GM18861 (cell line): ENCODE data around the gene TBC1D21.

Source experiments
- ATAC-seq: cut with Tn5 transposase; IDR thresholded peaks from one replicate; pipeline ENCODE4 v1.9.1; 2021; ENCODE audit not compliant: unreplicated experiment

The TBC1D21 gene

DNA sequence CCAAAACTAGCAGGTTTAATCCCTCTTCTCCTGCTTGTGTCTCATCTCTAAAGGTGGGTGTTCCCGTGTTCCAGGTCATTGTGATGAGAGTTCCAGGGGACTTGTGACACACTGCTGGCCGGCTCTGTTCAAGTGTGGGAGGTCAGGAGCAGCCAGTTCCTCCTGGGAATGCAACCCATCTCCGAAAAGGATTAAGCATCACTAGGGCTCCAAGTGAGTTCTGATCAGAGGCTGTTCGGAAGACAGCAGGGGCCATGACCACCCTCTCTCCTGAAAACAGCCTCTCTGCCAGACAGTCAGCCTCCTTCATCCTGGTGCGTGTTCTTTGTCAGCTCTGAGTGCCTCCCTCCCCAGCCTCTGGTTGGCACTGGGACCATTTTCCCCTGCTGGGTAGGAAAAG is at the start of gene TBC1D21:
Gene TBC1D21 (plus strand): TSS at position 109 of the 400 bp plus-strand sequence. CDS start 146 bp downstream, at position 255.
- ATAC-seq: no peak

DNA sequence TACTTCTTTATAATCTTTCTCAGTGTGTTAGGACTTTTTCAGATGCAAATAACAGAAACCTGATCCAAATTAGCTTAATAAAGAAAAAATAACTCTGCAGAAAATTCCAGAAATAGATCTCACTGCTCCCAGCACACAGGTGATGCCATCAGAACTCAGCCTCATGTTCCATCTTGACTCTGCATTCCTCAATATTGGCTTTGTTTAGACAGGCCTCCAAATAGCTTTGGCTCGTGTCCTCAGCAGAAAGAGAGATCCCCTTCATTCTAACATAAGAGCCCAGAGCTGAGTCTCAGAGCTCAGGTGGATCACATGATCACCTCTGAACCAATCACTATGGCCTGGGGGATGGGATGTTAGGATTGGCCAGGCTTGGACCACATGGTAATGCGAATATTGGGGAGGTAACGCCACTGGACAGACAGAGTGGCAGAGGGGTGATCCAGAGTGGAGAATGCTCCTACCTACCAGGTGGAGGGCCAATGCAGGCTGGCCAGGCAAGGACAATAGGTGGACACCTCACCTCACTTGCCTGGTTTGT is 46.6 kb upstream of the TBC1D21 start:
- ATAC-seq: no peak

DNA sequence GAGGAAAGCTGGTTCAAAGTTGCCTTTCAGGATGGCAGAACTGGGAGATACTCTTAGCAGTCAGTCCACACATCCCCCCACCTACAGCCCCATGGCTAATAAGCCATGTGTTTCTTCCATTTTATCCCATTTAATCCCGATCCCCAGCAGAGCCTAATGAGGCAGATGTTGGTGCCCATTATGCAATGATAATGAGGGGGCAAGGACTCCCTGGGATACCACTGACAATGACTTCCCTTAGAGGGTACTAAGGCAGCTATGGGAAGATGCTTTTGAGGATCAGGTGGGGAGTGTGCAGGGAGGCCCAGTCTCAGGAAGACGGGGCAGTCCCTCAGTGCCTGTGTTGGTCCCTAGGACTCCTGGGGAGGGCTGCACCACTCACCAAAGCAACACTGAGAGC is 43.8 kb upstream of the TBC1D21 start:
- no peak for ATAC-seq

DNA sequence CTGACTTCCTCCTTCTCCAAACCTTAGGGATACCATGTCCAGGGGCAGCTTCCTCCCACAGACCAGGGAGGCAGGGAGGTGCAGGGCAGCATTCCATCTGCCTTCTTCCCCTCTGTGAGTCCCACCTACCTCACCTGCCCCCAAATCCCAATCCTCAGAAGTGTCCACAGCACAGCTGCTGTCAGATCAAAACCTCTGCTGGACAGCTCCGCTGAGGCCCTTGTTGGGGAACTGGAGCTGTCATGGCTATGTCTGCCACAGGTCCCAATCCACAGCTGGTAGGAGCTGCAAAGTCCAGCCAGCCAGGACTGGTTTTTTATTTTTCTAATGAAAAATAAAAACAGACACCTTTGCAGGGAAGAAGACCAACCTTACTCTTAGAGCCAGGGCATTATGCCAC is 40.7 kb upstream of the TBC1D21 start:
- ATAC-seq: no peak

DNA sequence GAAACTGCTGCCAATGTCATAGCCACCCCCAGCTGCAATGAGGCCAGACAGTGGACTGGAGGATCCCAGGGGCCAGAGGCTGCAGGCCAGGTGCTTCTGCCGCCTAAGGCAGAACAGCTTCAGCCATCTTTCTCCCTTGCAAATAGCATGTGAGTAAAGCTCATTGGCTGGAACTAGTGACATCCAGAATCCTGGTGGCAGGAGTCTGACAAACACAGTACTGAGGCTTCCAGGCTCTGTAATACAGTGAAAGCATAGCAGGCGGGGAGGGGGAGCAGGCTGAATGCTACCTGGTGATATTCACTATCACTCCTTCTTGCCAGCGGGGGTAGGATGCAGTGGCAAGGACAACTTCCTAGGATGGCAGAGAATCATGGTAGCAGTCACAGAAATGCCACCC is 36.5 kb upstream of the TBC1D21 start:
- no peak for ATAC-seq

DNA sequence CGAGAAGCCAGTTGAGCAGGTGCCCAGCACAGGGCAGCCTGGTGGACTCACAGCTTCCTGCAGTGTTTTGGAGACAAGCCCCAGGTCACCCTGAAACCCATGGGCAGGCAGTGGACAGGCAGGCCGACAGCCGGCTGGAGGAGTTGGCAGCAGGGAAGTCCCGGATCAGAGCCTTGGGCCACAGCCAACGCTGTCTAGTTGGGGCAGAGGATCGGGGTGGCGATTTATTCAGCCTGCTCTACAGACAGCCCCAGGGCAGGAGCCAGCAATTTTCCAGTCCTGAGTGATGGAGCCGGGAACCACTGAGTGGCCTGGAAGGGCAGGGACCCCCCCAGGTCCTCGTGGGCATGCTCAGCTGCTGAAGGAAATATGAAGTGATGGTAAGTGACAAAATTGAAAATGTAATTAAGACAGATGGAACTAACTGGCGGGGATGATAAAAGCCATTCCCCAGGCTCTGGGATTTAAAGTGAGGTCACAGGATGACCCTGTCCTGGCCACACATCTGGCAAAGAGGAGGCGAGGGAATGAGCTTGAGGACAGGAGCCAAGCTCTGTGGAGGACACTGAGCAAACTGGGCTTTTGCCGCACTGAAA is 34.4 kb upstream of the TBC1D21 start:
- no peak for ATAC-seq

DNA sequence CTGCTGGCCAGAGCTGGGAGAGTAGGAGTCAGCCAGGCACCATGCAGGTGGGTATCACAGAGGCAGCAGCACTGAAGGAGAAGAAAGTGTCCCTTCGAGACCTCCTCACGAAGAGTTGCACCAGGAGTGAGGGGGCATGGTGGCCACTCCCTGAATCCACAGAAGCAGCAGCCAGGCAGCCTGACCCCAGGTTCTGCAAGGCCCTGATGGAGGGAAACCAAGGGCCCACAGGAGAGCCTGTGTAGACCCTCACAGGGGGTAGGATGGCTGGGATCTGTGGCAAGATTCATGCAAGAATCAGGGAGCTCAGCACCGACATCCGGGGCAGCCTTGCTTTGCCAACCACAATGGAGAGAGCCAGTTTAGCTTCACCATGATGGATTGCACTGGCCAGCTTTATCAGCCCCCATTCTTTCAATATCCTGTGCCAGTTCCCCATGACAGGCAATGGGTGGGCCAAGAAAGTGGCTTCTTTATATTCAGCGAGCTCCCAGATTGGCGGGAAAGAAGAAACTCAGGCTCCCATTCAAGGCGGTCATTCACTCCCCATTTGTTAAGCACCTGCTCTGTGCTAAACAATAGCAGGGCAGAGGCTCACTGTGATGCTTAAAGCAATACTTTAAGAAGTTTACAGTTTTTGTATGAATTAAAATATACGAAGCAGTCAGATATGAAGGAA is 33.5 kb upstream of the TBC1D21 start:
- no peak for ATAC-seq

- ATAC-seq: no peak
These were observed 32.6 kb upstream of the TBC1D21 start for GRCh38 chr15:73840771-73841170.

DNA sequence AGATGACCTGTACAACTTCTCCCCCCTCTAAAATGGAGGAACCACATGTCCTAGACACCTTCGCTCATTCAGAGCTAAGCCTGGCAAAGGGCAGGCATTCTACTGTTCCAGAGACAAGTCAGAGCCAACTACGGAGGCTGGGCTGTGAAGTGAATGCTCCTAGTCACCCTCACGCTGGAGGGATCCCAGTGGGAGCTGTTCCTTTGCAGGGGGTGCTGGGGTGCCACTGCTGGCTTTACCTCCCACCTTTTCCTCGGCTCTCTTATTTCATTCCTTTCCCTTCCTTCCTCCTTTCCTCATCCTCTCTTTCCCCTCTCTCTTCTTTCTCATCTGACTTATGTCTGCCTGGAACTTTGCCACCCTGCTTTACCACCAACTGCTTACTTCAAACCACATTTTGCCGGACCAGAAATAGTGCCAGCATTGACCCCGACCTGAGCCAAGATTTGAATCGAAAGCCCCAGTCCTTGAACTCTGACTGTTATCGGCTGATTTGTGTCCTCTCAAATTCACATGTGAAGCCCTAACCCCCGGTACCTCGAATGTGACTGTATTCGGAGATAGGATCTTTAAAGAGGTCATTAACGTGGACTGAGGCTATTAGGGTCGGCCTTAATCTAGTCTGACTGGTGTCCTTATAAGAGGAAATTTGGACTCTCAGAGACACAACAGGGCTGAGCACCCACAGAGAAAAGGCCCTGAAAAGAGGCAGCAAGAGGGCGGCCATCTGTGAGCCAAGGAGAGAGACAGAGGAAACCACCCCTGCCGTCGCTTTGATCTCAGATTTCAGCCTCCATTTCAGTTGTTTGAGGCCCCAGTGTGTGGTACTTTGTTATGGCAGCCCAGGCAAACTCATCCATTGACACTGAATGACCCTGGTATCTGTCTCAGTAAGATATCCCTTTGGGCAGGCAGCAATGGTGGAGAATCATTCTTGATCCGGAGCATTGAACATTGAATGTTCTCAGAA is 31.3 kb upstream of the TBC1D21 start:
- no peak for ATAC-seq

DNA sequence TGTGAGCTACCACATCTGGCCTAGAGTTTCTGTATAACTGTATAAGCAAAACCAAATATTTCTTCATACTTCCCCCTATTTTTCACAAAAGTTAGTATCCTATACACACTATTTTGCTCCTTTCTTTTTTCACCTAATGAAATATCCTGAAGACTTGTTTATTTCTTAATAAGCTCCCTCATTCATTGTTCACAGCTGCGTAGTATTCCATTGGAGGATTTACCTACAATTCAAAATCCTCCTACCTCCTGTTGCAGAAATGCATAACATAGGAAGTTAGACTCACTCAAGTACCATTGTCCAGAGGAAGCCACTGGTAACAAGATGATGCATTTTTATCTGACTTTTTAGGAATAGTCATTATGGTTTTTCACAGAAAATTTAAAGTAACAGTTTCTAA is 29.6 kb upstream of the TBC1D21 start:
- no peak for ATAC-seq

- ATAC-seq: no peak
These were observed 29.0 kb upstream of the TBC1D21 start for GRCh38 chr15:73844356-73844755.

DNA sequence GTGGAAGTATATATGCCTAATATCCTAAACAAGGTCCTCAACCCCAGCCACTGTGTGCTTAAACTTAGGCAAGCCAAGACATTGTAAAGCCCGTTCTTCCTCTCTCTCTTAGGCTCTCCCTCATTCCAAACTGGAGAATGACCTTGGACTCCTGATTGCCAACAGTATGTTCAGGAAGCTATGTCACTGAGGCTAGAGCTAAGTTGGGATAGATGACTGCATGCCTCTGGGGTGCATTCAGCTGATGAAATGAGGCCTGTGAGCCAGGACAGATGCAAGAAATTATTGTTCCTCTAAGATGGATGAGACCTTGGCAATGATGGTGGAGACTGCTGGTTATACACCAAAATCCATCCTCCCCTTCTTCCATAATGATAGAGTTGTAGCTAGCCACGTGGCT is 27.9 kb upstream of the TBC1D21 start:
- ATAC-seq: no peak

DNA sequence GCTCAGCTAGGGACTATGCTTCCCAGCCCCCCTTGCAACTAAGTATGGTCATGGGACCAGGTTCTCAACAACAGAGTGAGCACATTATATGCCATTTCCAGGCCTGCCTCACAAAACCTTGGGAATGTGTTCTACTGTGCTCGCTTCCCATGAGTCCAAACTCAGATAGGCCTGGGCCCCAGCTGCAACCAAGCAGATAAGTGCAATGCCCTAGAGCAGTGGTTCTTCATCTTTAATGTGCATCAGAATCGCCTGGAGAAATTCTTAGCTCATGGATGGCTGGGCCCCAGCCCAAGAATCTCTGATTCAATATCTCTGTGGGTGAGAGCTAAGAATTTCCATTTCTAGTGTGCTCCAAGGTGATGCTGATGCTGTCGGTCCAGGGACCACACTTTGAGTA is 27.5 kb upstream of the TBC1D21 start:
- ATAC-seq: no peak

DNA sequence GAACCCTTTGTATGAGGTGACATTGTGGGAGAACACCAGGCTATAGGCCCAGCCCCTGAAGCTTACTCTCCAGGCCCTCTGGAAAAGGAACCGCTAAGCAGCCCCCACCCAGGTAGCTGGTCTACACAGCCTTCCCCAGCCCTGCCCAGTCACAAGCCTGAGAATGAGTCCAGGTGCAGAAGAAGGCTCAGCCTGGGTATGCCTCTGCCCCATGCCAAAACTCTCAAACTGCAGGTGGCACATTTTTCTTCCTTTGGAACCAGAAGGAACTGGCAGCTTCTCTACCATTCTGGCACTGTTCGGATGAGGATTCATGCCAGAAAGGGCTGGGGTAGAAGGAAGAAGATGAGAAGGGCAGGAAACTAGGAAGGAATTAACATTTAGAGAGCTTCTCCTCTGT is 23.7 kb upstream of the TBC1D21 start:
- ATAC-seq: no peak

- ATAC-seq: no peak
These were observed 23.1 kb upstream of the TBC1D21 start for GRCh38 chr15:73850228-73850627.

DNA sequence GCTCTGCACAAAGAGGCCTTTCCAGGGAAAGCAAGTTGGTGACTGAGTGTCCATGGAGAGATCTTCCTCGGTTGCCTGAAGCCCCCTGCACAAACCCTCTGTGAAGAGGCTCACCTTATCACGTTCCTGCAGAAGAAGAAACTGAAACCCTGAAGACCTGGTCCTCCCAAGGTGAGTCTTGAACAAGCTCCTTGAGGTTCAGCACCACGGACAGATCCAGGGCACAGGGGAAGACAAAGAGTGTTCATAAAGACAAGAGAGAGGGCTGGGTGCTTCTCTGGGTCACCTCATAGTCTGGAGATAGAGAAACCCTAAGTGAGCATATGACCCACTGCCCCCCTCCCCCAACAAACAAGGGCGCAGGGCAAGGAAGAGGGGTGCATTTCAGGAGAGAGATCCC is 21.7 kb upstream of the TBC1D21 start:
- ATAC-seq: no peak

- ATAC-seq: no peak
These were observed 20.9 kb upstream of the TBC1D21 start for GRCh38 chr15:73852507-73852906.

DNA sequence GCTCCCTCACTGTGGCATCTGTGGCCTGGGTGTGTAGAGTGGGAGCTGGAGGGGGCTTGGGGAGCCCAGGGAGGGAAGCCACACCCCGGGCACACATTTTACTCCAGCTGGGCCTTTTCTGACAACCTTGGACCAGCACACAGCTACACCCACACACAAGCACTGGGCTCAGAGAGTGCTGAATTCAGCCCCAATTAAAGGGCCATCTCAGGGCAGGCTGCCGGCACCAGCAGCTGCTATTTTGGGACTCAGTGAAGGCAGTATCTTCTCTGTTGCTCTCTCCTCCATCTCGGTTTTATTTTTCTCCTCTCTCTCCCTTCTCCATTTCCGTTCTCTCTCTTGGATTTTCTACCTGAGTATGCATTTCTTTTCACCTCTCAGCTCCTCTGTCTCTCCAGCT is 19.1 kb upstream of the TBC1D21 start:
- ATAC-seq: no peak

DNA sequence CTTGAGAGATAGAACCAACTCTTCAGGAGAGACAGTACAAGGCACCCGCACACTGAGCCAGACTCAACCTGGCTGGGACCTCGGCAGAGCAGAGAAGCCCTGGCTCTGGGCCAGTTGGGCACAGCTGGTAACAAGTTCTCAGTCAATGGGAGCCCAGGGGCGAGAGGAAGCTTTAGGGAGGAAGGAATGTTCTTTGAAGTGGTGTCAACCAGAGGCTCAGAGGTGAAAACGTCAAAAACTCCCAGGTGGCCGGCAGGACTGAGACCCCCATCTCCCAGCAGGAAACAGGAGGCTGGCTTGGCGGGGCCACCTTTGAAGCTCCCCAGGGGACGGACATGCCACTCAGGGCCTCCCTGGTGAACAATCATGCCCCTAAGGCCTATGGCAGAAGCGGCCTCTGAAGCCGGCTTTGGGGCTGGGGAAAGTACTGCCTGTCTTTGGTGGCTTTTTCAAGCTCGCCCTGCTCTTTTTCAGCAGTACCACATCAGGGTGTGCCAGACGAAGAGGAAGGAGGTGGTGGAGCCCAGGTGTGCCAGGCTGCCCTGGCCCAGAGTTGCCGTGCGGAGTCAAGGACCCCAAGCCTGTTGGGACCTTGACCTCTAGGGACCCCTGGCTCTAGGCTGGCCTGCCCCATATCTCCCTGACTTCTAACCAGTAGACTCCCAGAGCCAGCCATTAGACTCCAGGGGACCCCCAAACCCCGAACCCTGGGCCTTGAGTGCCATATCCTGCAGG is 16.7 kb upstream of the TBC1D21 start:
- ATAC-seq: no peak

DNA sequence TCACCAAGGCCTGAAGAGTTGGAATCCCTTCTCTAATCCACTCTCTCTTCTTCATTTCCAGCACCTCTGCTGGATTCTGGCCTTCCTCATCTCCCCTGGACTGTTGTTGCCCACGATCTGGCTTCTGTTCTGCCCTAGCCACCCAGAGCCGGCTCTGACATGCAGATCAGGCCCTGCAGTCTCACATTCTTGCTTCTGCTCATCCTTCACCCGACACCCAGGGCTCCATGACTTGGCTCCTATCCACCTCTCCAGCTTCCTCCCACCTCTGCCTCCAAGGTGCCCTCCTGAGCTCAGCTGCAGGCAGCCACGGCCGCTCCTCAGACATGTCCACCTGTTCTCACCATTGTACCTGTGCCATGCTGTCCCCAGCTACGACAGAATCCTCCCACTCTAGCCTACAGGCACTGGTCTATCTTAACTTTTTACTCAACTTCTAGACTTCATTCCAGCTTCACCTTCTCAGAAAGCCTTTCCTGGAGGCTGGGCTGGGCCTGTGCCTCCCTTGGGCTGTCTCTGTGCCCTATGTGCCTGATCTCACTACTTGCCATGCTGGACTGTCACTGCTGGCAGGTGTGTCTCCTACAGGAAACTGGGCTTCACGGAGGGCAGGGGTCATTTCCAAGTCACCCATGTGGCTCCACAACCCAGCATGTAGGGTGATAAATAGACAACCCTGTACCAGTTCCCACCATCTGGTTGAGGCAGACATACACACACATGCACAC is 16.0 kb upstream of the TBC1D21 start:
- no peak for ATAC-seq
